ENCODE measurements around the gene ARHGAP45. TPM values are rescaled to one million over a fixed set of nuclear protein-coding genes. Genes with fewer than 3 reads are reported as not detected.

Gene ARHGAP45
- total and polyA plus RNA-seq, 12 donors, result 1.9 to 27.4 (median 4.3) TPM

DNA sequence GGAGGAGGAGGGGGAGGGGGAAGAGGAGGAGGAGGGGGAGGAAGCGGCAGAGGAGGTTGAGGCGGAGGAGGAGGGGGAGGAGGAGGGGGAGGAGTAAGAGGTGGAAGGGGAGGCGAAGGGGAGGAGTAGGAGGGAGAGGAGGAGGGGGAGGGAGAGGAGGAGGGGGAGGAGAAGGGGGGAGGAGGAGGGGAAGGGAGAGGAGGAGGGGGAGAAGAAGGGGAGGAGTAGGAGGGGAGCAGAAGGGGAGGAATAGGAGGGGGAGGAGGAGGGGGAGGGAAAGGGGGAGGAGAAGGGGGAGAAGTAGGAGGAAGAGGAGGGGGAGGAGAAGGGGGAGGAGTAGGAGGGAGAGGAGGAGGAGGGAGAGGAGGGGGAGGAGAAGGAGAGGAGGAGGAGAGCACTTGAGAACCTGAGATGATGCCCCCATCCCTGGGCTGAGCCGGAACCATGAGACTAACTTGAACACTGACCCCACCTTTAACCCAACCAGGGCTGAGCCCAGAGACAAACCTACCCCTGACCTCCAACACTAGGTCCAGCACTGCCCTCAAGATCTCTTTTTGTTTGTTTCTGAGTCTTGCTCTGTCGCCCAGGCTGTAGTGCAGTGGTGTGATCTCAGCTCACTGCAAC, 14.5 kb upstream of the ARHGAP45 start:
- intact Hi-C loops (cut with DNase I), result no loop called here
- H3K4me1 ChIP-seq, result no peaks in the 10 kb centered on the region
- TF ChIP-seq, protein P1, sequence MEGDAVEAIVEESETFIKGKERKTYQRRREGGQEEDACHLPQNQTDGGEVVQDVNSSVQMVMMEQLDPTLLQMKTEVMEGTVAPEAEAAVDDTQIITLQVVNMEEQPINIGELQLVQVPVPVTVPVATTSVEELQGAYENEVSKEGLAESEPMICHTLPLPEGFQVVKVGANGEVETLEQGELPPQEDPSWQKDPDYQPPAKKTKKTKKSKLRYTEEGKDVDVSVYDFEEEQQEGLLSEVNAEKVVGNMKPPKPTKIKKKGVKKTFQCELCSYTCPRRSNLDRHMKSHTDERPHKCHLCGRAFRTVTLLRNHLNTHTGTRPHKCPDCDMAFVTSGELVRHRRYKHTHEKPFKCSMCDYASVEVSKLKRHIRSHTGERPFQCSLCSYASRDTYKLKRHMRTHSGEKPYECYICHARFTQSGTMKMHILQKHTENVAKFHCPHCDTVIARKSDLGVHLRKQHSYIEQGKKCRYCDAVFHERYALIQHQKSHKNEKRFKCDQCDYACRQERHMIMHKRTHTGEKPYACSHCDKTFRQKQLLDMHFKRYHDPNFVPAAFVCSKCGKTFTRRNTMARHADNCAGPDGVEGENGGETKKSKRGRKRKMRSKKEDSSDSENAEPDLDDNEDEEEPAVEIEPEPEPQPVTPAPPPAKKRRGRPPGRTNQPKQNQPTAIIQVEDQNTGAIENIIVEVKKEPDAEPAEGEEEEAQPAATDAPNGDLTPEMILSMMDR (IDR thresholded peaks at IDR 0.05), result no peak
- WGBS, 2 donors, result 72 to 84% methylated on average over 2 to 4 of the region's 5 CpGs
- no peaks in the 10 kb centered on the region for H3K27me3 ChIP-seq
- ATAC-seq (no peak), DNase-seq (no peak)
- H3K9me3 ChIP-seq, result peaks cover 0 to 32% (median 15%) of the 10 kb centered on the region in 11 donors
- H3K36me3 ChIP-seq, result peaks cover 0 to 29% (median 0%) of the 10 kb centered on the region in 9 donors
- no peak overlapping the region for H3K27ac ChIP-seq
- H3K4me3 ChIP-seq, result no peak overlapping the region

DNA sequence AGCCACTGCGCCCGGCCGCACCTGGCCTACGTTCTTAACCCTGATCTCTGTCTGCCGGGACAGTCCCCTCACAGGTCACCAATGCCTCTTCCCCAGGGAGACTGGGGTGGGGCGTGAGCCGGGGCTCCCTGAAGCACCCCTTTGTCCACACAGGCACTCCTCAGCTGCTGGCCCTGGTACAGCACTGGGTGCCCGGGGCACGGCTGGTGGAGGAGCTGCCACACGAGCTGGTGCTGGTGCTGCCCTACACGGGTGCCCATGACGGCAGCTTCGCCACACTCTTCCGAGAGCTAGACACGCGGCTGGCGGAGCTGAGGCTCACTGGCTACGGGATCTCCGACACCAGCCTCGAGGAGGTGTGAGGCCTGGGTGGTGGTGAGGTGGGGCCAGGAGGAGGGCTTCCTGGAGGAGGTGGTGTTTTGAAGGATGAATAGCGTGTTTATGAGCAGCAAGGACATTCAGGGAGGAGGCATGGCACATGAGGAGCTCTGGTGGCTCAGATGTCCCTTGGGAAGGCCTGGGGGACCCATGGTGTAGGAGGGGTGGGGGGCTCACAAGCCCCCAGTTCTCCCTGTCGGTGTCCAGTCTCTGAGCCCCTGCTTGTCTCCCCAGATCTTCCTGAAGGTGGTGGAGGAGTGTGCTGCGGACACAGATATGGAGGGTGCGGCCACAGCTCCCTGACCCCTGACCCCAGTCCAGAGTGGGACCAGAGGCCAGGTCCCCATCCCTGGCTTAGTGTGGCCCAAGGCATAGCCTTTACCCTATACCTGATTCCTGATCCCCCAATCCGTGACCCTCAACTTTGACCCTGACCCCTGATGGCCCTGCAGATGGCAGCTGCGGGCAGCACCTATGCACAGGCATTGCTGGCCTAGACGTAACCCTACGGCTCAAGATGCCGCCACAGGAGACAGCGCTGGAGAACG, 13.5 kb upstream of the ARHGAP45 start:
- 90 to 93% methylated on average over 31 of the region's 31 CpGs for WGBS, 2 donors
- H3K27me3 ChIP-seq, result no peaks in the 10 kb centered on the region
- ATAC-seq, result no peak

DNA sequence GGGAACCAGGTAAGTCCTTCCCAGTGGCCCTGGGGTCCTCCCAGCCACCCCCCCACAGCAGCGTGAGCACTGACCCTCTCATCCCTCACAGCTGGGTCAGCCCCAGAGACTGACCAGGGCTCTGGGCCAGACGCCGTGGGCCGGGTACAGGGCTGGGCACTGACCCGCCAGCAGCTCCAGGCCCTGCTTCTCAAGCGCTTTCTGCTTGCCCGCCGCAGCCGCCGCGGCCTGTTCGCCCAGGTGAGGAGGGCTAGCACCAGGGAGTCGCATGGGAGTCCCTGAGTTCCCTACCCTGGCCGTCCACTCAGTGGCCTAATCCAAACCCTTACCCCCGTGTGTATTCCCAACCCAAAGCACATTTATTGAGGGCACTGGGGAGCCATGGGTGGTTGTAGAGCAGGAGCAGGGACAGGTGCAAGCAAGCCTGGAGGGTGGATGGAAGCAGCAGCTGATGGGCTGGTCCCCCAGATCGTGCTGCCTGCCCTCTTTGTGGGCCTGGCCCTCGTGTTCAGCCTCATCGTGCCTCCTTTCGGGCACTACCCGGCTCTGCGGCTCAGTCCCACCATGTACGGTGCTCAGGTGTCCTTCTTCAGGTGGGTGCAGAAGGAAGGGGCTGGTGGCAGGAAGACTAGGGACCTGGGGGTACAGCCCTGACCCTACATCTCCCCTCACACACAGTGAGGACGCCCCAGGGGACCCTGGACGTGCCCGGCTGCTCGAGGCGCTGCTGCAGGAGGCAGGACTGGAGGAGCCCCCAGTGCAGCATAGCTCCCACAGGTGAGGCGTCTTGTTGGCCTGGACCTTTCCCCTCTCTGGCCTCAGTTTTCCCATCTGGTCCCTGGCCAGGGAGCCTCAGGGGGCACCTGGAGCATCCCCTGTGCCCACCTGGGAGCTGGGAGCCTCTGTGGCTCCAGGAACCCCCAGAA, 12.6 kb upstream of the ARHGAP45 start:
- TF ChIP-seq, protein P1 (IDR thresholded peaks at IDR 0.05), result no peak
- H3K36me3 ChIP-seq, result peaks cover 0 to 36% (median 0%) of the 10 kb centered on the region in 9 donors
- no peaks in the 10 kb centered on the region for H3K4me1 ChIP-seq
- ATAC-seq, result no peak
- WGBS, 2 donors, result 92 to 93% methylated on average over 27 to 28 of the region's 28 CpGs
- DNase-seq, result no peak
- intact Hi-C loops (cut with DNase I), result no loop called here
- peaks cover 0 to 51% (median 32%) of the 10 kb centered on the region in 11 donors for H3K9me3 ChIP-seq
- H3K4me3 ChIP-seq, result no peak overlapping the region
- H3K27ac ChIP-seq, result no peak overlapping the region
- H3K27me3 ChIP-seq, result no peaks in the 10 kb centered on the region

More for the DNA sequence above, 13.5 kb upstream of the ARHGAP45 start:
- DNase-seq, result no peak
- Histone ChIP-seq H3K4me1 (no peaks in the 10 kb centered on the region), H3K4me3 (no peak overlapping the region), H3K36me3 (peaks cover 0 to 29% (median 0%) of the 10 kb centered on the region in 9 donors), H3K9me3 (peaks cover 0 to 41% (median 25%) of the 10 kb centered on the region in 11 donors), H3K27ac (no peak overlapping the region)
- TF ChIP-seq, protein P1 (IDR thresholded peaks at IDR 0.05), result no peak
- intact Hi-C loops (cut with DNase I), result no loop called here

DNA sequence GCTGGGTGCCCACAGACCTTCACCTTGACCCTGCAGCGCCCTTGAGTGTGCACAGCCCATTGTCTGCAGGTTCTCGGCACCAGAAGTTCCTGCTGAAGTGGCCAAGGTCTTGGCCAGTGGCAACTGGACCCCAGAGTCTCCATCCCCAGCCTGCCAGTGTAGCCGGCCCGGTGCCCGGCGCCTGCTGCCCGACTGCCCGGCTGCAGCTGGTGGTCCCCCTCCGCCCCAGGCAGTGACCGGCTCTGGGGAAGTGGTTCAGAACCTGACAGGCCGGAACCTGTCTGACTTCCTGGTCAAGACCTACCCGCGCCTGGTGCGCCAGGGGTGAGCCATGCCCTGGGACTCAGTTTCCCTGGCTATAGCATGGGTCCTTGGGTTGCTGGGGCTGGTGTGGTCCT, 11.9 kb upstream of the ARHGAP45 start:
- H3K27me3 ChIP-seq, result no peaks in the 10 kb centered on the region
- TF ChIP-seq, protein P1 (IDR thresholded peaks at IDR 0.05), result no peak
- WGBS, 2 donors, result 96 to 99% methylated on average over 14 of the region's 14 CpGs
- ATAC-seq (no peak), DNase-seq (no peak)
- intact Hi-C loops (cut with DNase I), result no loop called here
- no peaks in the 10 kb centered on the region for H3K4me1 ChIP-seq
- no peak overlapping the region for H3K27ac ChIP-seq
- peaks cover 0 to 57% (median 34%) of the 10 kb centered on the region in 11 donors for H3K9me3 ChIP-seq
- H3K36me3 ChIP-seq, result peaks cover 0 to 39% (median 0%) of the 10 kb centered on the region in 9 donors
- H3K4me3 ChIP-seq, result no peak overlapping the region

Measured in heart right ventricle (tissue), 16 donors.